SKM-1 (cell line): ENCODE data around the gene KCNMB2.
"Not testable (repeated sequence)": the region's sequence is repeated elsewhere in the genome, so short reads cannot be mapped to it uniquely, and the experiment has no call there.

Experiments
- DNase-seq: peaks from one replicate; lab custom pipeline; 2025; ENCODE audit not compliant: unreplicated experiment; lab: John Stamatoyannopoulos, UW

The KCNMB2 gene

DNA sequence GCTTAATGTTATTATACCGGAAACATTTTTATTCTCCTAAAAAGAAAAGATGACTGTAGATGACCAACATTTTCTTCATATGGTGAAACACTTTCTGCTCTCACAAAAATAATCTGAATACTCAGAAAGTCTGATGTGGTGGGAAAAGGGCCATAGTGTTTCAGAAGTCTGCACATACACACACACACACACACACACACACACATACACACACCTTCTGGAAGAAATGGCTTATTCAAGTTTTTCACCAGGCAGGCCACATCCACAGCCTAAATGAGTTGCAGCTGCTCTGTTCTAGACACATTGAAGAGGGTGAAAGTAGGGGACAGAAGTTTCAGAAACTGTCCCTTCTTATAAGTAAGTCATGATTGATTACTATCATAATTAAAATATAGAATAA is 315.3 kb downstream of the KCNMB2 start:
- no peak for DNase-seq

GRCh38 chr3:178856804-178857203 is 320.6 kb downstream of the KCNMB2 start:
- no peak for DNase-seq

DNA sequence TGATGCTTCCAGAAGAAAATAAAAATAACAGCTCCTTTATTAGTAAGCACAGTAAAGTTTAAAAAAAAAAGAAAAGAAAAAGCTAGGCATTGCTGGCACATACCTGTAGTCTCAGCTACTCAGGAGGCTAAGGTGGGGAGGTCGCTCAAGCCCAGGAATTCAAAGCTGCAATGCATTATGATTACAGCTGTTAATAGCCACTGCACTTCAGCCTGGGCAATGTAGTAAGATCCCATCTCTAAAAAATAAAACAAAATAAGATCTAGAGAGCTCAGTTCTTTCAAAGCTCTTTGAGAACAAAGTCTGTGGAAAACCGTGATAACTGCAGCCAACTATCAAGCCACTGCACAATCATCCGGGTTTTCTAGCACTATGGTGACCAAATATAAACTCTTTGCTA is 323.1 kb downstream of the KCNMB2 start:
- DNase-seq: no peak

- DNase-seq: not testable (repeated sequence)
Measured at GRCh38 chr3:178859900-178860436, 323.7 kb downstream of the KCNMB2 start.

DNA sequence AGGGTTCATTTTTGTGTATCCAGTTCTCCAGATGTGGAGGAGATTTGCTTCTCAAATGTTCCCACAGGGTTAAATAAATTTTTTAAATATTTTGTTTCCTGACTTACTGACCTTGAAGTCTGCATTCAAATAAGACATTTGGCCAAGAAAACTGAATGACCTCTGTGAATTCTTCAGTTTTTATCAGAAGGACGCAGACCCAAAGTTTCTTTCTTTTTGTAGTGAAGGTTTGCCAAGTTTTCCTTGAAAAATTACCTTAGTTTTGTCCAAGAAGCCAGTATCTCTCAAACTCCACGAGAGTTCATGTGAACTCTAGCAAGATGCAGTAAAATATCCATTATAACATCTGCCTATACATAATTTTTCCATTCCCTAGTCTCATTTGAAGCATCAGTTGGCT is 332.4 kb downstream of the KCNMB2 start:
- DNase-seq: no peak

GRCh38 chr3:178870085-178870484 is 333.8 kb downstream of the KCNMB2 start:
- DNase-seq: no peak

- no peak for DNase-seq
Measured at GRCh38 chr3:178875157-178875556, 338.9 kb downstream of the KCNMB2 start.

DNA sequence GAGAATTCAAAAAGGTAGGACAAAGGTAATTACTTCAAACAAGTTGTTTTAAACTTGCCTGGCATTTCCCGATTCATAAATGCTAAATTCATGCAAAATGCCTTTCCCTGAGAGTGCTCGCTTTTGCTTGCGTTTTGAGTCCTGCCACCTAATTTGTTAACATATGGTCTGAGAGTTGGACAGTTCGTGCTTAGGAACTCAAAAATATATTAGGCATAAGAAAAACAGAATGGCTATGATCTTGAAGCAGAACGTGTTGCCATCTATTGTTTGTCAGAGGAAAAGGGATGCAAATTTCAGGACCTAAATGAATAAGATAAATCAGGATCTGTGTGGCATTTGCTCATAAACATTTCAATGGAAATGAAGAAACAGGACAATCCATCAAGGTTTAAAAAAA is 339.6 kb downstream of the KCNMB2 start:
- DNase-seq: no peak

GRCh38 chr3:178880274-178880673 is 344.0 kb downstream of the KCNMB2 start:
- DNase-seq: no peak
